Caco-2 (cell line): ENCODE data around the gene KCTD6. TPM values are rescaled to one million over a fixed set of nuclear protein-coding genes. Genes with fewer than 3 reads are reported as not detected.

Experiments
- BruUV-seq: library from RNA; stranded (reverse); fragments of 400-500 nt; replicated peaks from 2 replicates; lab custom pipeline; 2021; lab: Mats Ljungman, UMichigan
- CTCF ChIA-PET: fragments of 300-600 bp; sonication (Branson Sonifier 250); formaldehyde crosslinking; loops from one replicate; lab custom pipeline; 2022; ENCODE audit warnings: antibody characterized with exemption; lab: Charles Lee
- POLR2A ChIA-PET: fragments of 300-600 bp; sonication (Branson Sonifier 250); formaldehyde crosslinking; loops from one replicate; lab custom pipeline; 2022; ENCODE audit warnings: antibody characterized with exemption; lab: Charles Lee
- DNase-seq, 2 experiments: peaks; one replicate each; pipeline versions ENCODE4 v3.0.0 to v3.0.0-alpha.2; 2020 to 2022
- H3K27me3 ChIP-seq: replicated peaks from 2 replicates; pipeline ENCODE4 v1.6.0; 2011; ENCODE audit warnings: low read length; ENCODE audit not compliant: control insufficient read depth, insufficient read depth
- H3K36me3 ChIP-seq: 2 replicates; pipeline ENCODE4 v1.5.1; 2011; ENCODE audit warnings: low read length; ENCODE audit not compliant: control insufficient read depth, insufficient read depth
- H3K4me1 ChIP-seq: fragments of 250-450 bp; sonication (Bioruptor Pico); 2 replicates; pipeline ENCODE4 v1.5.1; 2020; ENCODE audit warnings: mild to moderate bottlenecking
- H3K4me3 ChIP-seq: 2 replicates; pipeline ENCODE4 v1.5.1; 2011; ENCODE audit warnings: low read depth, mild to moderate bottlenecking, control low read depth, low read length
- H3K9me3 ChIP-seq: fragments of 250-450 bp; sonication (Bioruptor Pico); 2 replicates; pipeline ENCODE4 v1.5.1; 2020; ENCODE audit warnings: mild to moderate bottlenecking, moderate library complexity
- H3K27ac Mint-ChIP-seq: one replicate; pipeline ENCODE4 v1.8.0; 2022; ENCODE audit warnings: mixed read lengths; ENCODE audit not compliant: unreplicated experiment
- H3K27me3 Mint-ChIP-seq: one replicate; pipeline ENCODE4 v1.8.0; 2022; ENCODE audit warnings: mixed read lengths; ENCODE audit not compliant: insufficient read depth, unreplicated experiment
- H3K36me3 Mint-ChIP-seq: one replicate; pipeline ENCODE4 v1.8.0; 2022; ENCODE audit warnings: mild to moderate bottlenecking, mixed read lengths; ENCODE audit not compliant: insufficient read depth, unreplicated experiment
- H3K4me1 Mint-ChIP-seq: one replicate; pipeline ENCODE4 v1.8.0; 2022; ENCODE audit warnings: low read depth, mixed read lengths; ENCODE audit not compliant: unreplicated experiment
- H3K4me3 Mint-ChIP-seq: one replicate; pipeline ENCODE4 v1.8.0; 2022; ENCODE audit warnings: mild to moderate bottlenecking, moderate library complexity, mixed read lengths; ENCODE audit not compliant: unreplicated experiment
- H3K9me3 Mint-ChIP-seq: one replicate; pipeline ENCODE4 v1.8.0; 2022; ENCODE audit warnings: mixed read lengths; ENCODE audit not compliant: unreplicated experiment
- CTCF ChIP-seq, 2 experiments: fragments of 200-600 bp in 1 of 2; IDR thresholded peaks; 1 replicate in 1 of 2; 2 replicates in 1 of 2; pipeline versions ENCODE4 v1.5.1 to v1.8.0; 2011 to 2022; ENCODE audit warnings: antibody characterized with exemption in 1 of 2, control low read depth in 1 of 2, inconsistent platforms in 1 of 2, low read depth in 1 of 2, low read length in 1 of 2, mild to moderate bottlenecking in 1 of 2, moderate library complexity in 1 of 2; ENCODE audit not compliant: insufficient read depth in 1 of 2, severe bottlenecking in 1 of 2, unreplicated experiment in 1 of 2
- intact Hi-C: fragments of 100-400 bp; cut with micrococcal nuclease; formaldehyde crosslinking; loops from one replicate; pipeline ENCODE4 v1.10.0; 2022; ENCODE audit not compliant: unreplicated experiment
- total RNA-seq: library from RNA; stranded (reverse); gene quantifications from 2 replicates; pipeline ENCODE4 v1.2.3, GENCODE V29; 2022

Gene KCTD6
- total RNA-seq, 1 experiment from 2014 or later, result 9.8 TPM

GRCh38 chr3:58531956-58532355 is 40.1 kb downstream of the KCTD6 start:
- POLR2A ChIA-PET, result no interaction called here
- CTCF ChIA-PET, result interaction anchor here (1.5 kb wide), 1 partner anchor 37 kb away, joined by 3 read pairs; no protein-coding TSS in a partner anchor
- Mint-ChIP-seq H3K9me3 (no peaks in the 10 kb centered on the region), H3K27ac (no peak overlapping the region), H3K27me3 (no peaks in the 10 kb centered on the region), H3K36me3 (peaks cover 3% of the 10 kb centered on the region), H3K4me1 (peaks cover 29% of the 10 kb centered on the region), H3K4me3 (no peak overlapping the region)
- H3K9me3 ChIP-seq, result no peaks in the 10 kb centered on the region
- peaks cover 32% of the 10 kb centered on the region for H3K4me1 ChIP-seq
- BruUV-seq, result no TSS peak
- no peaks in the 10 kb centered on the region for H3K27me3 ChIP-seq
- peaks cover 1% of the 10 kb centered on the region for H3K36me3 ChIP-seq
- DNase-seq, result no peak
- H3K4me3 ChIP-seq, result no peak overlapping the region
- intact Hi-C loops, result loop anchor here (1.0 to 2.0 kb wide), 5 partner anchors 12 to 225 kb away; partner anchors contain the start of genes HTD2 and RPP14
- TF ChIP-seq CTCF (IDR thresholded peaks at IDR 0.05; ENCODE audit: insufficient read depth in 1 of 2, low read depth in 1 of 2, low read length in 1 of 2, severe bottlenecking in 1 of 2, unreplicated experiment in 1 of 2), result no peak

- intact Hi-C loops, result loop anchor here (1.0 to 2.0 kb wide), 5 partner anchors 13 to 226 kb away; partner anchors contain the start of genes HTD2 and RPP14
- H3K36me3 ChIP-seq, result peaks cover 1% of the 10 kb centered on the region
- CTCF ChIA-PET, result interaction anchor here (0.6 kb wide), 1 partner anchor 106 kb away, joined by 3 read pairs; no protein-coding TSS in a partner anchor
- POLR2A ChIA-PET, result no interaction called here
- peaks cover 41% of the 10 kb centered on the region for H3K4me1 ChIP-seq
- H3K27me3 ChIP-seq, result no peaks in the 10 kb centered on the region
- peak; percentile 86 to 94 for TF ChIP-seq CTCF (IDR thresholded peaks at IDR 0.05; ENCODE audit: insufficient read depth in 1 of 2, low read depth in 1 of 2, low read length in 1 of 2, severe bottlenecking in 1 of 2, unreplicated experiment in 1 of 2)
- Mint-ChIP-seq H3K9me3 (no peaks in the 10 kb centered on the region), H3K4me1 (peaks cover 34% of the 10 kb centered on the region), H3K36me3 (peaks cover 5% of the 10 kb centered on the region), H3K4me3 (no peak overlapping the region), H3K27me3 (no peaks in the 10 kb centered on the region), H3K27ac (peak overlapping the region; percentile 39)
- BruUV-seq, result no TSS peak
- no peak overlapping the region for H3K4me3 ChIP-seq
- peak; percentile 74 to 81 for DNase-seq
- H3K9me3 ChIP-seq, result no peaks in the 10 kb centered on the region
Measured at GRCh38 chr3:58532794-58533220, 40.9 kb downstream of the KCTD6 start.

GRCh38 chr3:58534592-58535494 is 42.9 kb downstream of the KCTD6 start:
- ChIA-PET POLR2A (no interaction called here), CTCF (interaction anchor here (0.6 to 1.6 kb wide), 5 partner anchors 26 to 347 kb away, joined by 3 to 6 read pairs (median 4); partner anchors contain the start of gene KCTD6)
- no peaks in the 10 kb centered on the region for H3K27me3 ChIP-seq
- no peaks in the 10 kb centered on the region for H3K9me3 ChIP-seq
- Mint-ChIP-seq H3K27me3 (no peaks in the 10 kb centered on the region), H3K4me1 (peaks cover 42% of the 10 kb centered on the region), H3K27ac (no peak overlapping the region), H3K36me3 (peaks cover 5% of the 10 kb centered on the region), H3K4me3 (no peak overlapping the region), H3K9me3 (no peaks in the 10 kb centered on the region)
- no TSS peak for BruUV-seq
- no peak overlapping the region for H3K4me3 ChIP-seq
- intact Hi-C loops, result loop anchor here (5.0 kb wide), 1 partner anchor 208 kb away; no protein-coding TSS in a partner anchor
- DNase-seq, result no peak
- TF ChIP-seq CTCF (IDR thresholded peaks at IDR 0.05; ENCODE audit: insufficient read depth in 1 of 2, low read depth in 1 of 2, low read length in 1 of 2, severe bottlenecking in 1 of 2, unreplicated experiment in 1 of 2), result no peak
- peaks cover 52% of the 10 kb centered on the region for H3K4me1 ChIP-seq
- H3K36me3 ChIP-seq, result peaks cover 1% of the 10 kb centered on the region
